HL-60/S4 treated with phorbol 12-myristate 13-acetate at 8.2 ng/mL for 4 days and 3 days (cell line): ENCODE results near the gene SLC39A10.
"Not testable (repeated sequence)": the region's sequence is repeated elsewhere in the genome, so short reads cannot be mapped to it uniquely, and the experiment has no call there.

Experiments
- in situ Hi-C: fragments of 300-500 bp; cut with MboI; formaldehyde crosslinking; loops from 2 replicates; pipeline ENCODE4 v1.15.0; 2022; ENCODE audit warnings: low sequenced_read_pairs

The SLC39A10 gene

GRCh38 chr2:195645413-195645812 lies 11.6 kb upstream of the SLC39A10 start:
- in situ Hi-C loops: no loop called here

- in situ Hi-C loops: no loop called here
These were observed 10.6 kb upstream of the SLC39A10 start for GRCh38 chr2:195646424-195646823.

GRCh38 chr2:195647302-195647701 lies 9.7 kb upstream of the SLC39A10 start:
- in situ Hi-C loops: no loop called here

- in situ Hi-C loops: not testable (repeated sequence)
These were observed 8.7 kb upstream of the SLC39A10 start for GRCh38 chr2:195648370-195648769.

GRCh38 chr2:195648787-195649186 lies 8.2 kb upstream of the SLC39A10 start:
- in situ Hi-C loops: no loop called here

- in situ Hi-C loops: loop anchor here (25.0 kb wide), 1 partner anchor 162 kb away; no protein-coding TSS in a partner anchor
These were observed 7.3 kb upstream of the SLC39A10 start for GRCh38 chr2:195649629-195650190.

- in situ Hi-C loops: loop anchor here (25.0 kb wide), 1 partner anchor 164 kb away; no protein-coding TSS in a partner anchor
These were observed 6.0 kb upstream of the SLC39A10 start for GRCh38 chr2:195651046-195651445.

- in situ Hi-C loops: loop anchor here (25.0 kb wide), 1 partner anchor 166 kb away; no protein-coding TSS in a partner anchor
These were observed 4.1 kb upstream of the SLC39A10 start for GRCh38 chr2:195652911-195653310.

DNA sequence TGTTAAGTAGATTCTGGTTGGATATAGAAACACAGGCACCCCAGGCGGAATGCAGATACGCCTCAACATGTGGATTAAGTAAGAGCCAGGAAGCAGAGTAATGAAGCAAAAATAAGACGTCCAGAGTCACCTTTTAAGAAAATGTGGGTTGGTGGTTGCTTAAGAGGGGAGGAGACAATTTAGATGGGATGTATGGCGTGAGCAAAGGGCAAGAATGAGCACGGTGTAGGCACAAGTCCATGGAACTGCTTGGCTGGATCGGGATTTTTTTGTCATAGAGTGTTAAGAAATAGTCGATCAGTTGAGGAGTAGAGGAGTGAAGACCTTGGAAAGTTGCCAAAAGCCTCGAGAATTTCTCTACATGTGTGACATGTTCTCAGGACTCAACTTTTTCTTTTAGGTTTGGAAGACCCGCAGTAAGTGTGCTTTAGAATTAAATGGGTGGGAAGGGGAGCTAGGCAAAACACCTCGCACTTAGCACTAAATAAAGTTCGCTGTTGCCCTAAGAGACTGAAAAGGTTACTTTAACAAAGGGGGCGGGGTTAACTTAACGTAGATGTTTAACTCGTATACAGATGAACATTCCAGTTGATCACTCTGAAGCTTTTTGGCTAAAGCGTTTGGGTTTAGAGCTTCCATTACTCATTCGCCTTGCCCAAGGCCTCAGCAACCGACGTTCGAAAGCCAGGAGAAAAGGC lies 716 bp upstream of the SLC39A10 start:
- in situ Hi-C loops: loop anchor here (25.0 kb wide), 1 partner anchor 169 kb away; no protein-coding TSS in a partner anchor

- in situ Hi-C loops: loop anchor here (25.0 kb wide), 1 partner anchor 171 kb away; no protein-coding TSS in a partner anchor
These were observed 861 bp downstream of the SLC39A10 start for GRCh38 chr2:195657634-195658540.

DNA sequence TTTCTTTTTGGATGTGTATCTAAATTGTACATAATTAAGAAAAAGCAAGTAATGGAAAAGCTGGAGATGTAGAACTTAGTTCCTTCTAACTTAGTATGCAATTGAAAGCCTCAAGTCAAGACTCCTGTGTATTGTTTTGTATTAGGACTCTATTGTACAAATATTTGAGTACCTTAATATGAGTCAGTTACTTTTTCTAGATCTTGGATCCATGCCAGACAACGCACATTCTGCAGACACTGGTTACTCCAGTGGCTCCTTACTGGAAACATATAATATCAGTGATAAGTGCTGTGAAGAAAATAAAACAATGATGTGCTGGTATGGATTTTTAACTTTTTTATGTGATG lies 1.5 kb downstream of the SLC39A10 start:
- in situ Hi-C loops: loop anchor here (25.0 kb wide), 1 partner anchor 171 kb away; no protein-coding TSS in a partner anchor

DNA sequence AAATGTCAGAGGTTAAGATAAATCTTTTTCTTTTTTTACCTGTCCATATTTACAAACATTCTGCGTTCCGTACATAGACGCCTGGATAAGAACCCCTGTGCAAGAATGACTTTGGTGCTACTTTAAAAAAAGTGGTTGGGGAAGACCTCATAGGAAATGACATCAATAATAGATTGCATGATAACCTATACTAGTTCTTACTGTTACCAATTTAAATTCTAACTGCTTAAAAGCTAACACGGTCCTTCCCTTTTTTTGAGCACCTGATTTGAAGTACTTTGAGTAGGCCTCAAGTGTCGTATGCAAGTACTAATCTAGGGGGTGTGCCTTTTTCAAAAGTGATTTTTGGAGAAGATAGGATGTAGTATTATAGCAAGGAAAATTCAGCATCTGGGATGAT lies 2.1 kb downstream of the SLC39A10 start:
- in situ Hi-C loops: loop anchor here (25.0 kb wide), 1 partner anchor 172 kb away; no protein-coding TSS in a partner anchor

GRCh38 chr2:195659982-195660890 lies 3.2 kb downstream of the SLC39A10 start:
- in situ Hi-C loops: loop anchor here (25.0 kb wide), 1 partner anchor 173 kb away; no protein-coding TSS in a partner anchor

DNA sequence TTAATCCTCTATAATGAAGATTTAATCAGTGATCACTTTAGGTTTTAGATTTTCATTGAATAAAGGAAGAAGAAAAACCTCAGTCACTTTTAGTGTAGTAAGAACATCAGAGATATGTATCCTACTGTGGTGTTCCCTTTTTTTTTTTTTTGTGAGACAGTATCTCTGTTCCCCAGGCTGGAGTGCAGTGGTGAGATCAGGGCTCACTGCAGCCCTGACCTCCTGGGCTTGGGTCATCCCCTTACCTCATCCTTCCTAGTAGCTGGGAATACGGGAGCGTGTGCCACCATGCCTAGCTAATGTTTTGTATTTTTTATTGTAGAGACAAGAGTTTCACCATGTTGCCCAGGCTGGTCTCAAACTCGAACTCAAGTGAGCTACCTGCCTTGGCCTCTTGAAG lies 5.1 kb downstream of the SLC39A10 start:
- in situ Hi-C loops: loop anchor here (25.0 kb wide), 1 partner anchor 175 kb away; no protein-coding TSS in a partner anchor

- in situ Hi-C loops: loop anchor here (25.0 kb wide), 1 partner anchor 176 kb away; no protein-coding TSS in a partner anchor
These were observed 6.0 kb downstream of the SLC39A10 start for GRCh38 chr2:195663007-195663406.

DNA sequence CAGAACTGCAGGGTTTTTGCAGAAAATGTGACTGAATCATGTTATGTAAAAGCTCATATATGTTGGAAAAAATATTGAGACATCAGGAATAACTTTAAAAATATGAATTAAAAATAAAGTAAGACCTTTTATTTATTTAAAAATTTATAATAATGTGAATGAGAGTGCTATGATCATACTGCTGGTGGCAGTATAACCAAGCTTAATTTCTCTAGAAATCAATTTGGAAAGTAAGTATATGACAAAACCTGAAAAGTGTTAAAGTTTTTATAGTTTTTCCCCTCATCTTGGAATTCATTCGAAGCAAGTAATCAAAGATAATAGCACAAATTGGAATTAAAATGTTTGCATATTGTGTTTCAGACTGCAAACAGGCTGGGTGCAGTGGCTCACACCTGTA lies 7.5 kb downstream of the SLC39A10 start:
- in situ Hi-C loops: loop anchor here (25.0 kb wide), 1 partner anchor 177 kb away; no protein-coding TSS in a partner anchor

DNA sequence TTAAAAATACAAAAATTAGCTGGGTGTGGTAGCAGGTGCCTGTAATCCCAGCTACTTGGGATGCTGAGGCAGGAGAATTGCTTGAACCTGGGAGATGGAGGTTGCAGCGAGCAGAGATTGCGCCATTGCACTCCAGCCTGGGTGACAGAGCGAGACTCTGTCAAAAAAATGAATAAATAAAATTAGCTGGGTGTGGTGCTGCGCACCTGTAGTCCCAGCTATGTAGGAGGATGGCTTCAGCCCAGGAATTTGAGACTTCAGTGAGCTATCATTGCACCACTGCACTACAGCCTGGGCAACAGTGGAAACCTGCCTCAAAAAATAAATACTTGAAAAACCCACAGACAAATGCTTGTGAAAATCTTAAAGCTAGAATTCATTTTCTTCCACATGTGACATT lies 8.1 kb downstream of the SLC39A10 start:
- in situ Hi-C loops: loop anchor here (25.0 kb wide), 1 partner anchor 178 kb away; no protein-coding TSS in a partner anchor

DNA sequence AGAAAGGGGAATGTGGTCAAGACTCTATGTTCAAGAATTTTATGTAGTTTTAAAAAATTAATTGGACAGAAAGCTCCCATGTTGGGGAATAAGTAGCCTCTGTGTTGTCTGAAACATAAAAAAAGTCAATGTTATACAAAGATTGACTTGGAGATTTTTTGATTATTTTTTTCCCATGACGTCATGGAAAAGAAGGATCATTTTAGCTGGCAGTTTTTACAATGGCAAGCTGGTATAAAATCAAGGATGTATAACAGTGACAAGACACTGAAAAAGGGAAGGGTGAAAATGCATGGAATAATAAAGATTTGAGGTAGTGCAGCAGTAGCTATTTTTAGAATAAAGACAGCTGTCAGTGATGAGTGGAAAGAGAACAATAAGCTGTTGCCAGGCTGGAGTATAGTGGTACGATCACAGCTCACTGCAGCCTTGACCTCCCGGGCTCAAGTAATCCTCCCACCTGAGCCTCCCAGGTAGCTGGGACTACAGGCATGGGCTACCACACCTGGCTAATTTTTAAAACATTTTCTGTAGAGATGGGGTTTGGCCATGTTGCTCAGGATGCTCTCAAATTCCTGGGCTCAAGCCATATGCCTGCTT lies 9.2 kb downstream of the SLC39A10 start:
- in situ Hi-C loops: loop anchor here (25.0 kb wide), 1 partner anchor 179 kb away; no protein-coding TSS in a partner anchor

DNA sequence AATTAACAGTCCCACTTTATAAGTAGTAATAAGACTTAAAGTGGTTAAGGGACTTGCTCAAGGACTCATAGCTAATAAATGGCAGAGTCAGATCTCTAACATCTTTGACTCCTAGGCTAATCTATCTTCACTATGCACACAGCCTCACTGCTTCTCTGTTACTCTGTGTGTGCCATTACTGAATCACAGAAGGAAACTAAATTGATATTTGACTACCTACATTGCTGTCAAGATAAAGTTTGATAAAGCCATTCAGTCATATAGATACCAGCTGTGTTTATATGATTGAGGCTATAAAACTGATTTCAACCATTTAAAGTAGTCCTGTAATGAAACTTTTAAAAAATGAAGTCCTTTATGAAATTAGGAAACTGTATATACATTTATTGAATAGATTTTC lies 10.9 kb downstream of the SLC39A10 start:
- in situ Hi-C loops: loop anchor here (25.0 kb wide), 1 partner anchor 181 kb away; no protein-coding TSS in a partner anchor
